Embryonic facial prominence (tissue), 1 donor: ENCODE data around the gene MIOX.
"Not testable (repeated sequence)": the region's sequence is repeated elsewhere in the genome, so short reads cannot be mapped to it uniquely, and the experiment has no call there.

ENCODE experiments used
- DNase-seq: peaks from one replicate; pipeline ENCODE4 v3.0.0-alpha.2; 2016; ENCODE audit errors: extremely low spot score

Gene MIOX

DNA sequence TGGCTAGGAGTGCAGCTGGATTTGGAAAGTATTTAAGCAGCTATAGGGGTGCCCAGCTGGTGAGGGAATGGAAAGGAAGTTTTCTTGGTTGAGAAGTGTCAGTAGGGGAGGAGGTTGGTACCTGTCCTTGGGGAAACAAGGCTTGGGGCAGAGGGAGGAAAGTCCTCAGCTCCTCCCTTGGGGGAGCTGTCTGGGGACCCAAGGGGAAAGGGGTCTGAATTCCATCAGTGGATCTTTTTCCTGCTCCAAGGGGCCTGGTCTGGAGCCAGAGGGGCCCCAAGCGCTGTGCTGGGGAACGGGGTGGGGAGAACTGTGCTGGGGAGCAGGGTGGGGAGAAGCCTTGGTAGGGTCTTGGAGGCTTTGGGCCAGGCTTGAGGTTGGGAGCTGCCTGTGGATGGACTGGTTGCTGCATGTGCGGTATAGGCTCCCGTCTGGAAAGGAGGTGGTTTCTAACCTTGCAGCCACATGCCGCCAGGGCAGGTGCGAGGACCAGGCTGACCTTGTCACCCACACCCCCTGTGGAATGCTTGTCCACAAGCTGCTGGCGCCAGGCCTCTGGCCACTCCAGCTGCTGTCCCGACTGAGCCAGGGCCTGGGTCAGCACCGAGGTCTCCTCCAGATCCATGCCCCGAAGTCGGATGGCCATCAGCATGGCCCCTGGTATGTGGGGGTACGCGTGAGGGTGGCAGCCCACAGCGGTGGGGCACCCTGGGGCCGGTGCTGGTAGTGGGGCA, 42.2 kb downstream of the MIOX start:
- no peak for DNase-seq

DNA sequence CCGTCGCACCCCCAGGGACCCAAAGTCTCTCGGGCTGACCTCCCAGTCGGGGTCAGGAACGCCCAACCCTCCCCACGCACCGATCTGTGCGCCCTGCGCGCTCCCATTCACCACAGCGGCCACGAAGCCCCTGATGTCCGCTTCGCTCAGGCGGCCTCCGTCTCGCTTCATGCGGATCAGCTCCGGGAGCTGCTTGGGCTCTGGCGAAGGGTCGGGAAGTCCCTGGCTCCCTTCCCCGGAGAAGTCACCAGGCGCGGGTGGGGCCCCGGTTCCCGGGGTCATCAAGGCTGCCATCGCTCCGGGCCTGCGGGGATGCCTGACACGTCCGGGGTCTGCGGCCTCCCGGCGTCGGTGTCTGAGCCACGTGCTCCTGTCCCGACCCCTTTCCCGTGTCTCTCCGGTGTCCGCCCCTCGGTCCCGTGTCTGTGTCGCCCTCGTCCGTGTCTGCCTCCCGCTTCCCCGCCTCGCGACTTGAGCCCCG, 42.8 kb downstream of the MIOX start:
- no peak for DNase-seq

DNA sequence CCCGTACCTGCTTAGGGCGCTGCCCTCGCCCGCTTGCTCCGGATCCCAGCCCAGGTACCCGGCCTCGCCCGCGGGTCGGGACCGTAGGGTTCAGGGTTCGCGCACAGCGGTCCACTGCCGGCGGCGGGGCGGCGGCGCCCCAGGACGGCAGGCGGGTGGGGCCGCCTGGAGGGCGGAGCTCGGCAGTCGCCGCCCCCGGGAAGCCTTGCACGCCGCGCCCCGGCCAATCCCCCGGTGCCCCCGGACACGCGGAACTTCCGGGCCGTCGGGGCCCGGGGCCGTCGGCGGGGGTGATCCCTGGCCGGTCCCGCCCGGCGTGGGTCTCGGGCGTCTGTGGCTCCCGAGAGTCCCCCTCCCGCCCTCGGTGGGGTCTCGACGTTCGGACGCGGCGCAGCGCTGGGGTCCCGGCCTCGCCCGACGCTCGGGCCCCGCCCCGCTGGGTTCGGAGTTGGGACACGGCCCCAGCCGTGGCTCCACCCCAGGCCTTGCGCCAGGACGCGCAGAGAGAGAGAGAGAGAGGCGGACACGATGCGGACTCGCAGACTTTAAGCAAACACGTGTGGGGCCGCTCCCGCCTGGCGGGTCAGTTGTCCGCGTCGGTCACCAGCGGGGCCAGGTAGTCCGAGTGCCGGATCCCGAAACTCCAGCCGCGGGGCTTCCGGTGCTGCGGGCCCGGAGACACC, 43.4 kb downstream of the MIOX start, which contains the start of gene TYMP:
TSS of gene TYMP (minus strand) at position 116 of the 683 bp plus-strand sequence. CDS start 303 bp downstream, outside the sequence.
- DNase-seq = no peak

DNA sequence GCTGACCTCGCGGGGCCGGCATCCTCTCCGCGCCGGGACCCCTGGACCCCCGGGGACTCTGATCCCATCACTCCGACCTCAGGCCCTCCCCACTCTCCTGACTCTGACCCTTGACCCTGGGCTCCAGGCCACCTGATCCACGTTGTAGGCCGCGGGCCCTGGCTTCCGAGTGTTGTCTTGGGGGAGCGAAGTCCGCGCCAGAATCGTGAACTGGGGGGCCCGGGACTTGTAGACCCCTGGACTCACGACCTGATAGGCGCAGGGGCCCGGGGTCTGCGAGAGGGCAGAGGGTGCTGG, 43.9 kb downstream of the MIOX start:
- no peak for DNase-seq

DNA sequence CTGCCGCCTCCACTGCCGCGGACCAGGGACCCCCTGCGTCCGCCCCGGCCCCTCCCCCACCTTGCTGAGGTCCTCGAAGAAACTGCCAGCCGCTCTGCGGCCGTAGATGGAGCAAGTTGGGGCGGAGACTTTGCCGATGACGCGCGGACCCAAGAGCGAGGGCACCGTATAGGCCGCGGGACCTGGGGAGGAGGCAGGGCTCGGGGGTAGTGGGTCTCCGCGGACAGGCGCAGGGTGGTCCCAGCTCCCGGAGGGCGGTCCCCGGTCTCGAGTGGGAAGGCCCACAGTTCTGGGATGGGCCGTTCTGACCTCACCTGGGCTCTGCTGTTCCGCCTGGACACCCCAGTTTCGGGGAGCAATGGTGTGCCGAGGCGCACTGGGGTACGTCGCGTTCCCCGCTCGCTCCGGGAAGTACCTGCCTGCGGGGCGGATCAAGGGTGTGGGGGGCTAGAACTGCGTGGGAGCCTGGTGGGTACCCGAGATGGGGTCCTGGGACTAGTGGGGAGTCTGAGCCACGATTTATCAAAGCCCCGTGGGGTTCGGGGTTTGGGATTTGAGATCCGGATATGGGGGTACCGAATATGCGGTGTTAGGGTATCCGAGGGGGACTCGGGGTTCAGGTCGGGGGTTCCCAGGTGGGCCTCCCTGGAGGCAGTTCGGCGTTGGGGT, 44.4 kb downstream of the MIOX start:
- no peak for DNase-seq

DNA sequence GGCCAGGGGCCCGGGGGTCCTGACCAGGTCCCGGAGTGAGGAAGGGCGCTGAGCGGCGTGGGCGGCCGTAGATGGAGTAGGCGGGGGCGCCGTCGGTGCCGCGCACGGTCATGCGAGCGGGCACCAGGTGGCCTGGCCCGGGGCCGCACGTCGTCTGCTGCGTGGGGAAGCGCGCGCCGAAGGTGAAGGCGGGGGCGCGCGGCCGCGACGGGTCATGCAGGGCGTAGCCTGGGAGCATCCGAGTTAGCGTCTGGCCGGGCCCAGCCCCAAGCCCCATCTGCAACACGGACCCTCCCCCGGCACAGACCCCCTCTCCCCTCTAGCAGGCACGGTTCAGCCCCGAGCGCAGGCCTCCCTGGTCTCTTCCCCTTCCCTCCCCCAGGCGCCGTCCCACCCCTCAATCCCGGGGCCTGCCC, 44.9 kb downstream of the MIOX start:
- no peak for DNase-seq

DNA sequence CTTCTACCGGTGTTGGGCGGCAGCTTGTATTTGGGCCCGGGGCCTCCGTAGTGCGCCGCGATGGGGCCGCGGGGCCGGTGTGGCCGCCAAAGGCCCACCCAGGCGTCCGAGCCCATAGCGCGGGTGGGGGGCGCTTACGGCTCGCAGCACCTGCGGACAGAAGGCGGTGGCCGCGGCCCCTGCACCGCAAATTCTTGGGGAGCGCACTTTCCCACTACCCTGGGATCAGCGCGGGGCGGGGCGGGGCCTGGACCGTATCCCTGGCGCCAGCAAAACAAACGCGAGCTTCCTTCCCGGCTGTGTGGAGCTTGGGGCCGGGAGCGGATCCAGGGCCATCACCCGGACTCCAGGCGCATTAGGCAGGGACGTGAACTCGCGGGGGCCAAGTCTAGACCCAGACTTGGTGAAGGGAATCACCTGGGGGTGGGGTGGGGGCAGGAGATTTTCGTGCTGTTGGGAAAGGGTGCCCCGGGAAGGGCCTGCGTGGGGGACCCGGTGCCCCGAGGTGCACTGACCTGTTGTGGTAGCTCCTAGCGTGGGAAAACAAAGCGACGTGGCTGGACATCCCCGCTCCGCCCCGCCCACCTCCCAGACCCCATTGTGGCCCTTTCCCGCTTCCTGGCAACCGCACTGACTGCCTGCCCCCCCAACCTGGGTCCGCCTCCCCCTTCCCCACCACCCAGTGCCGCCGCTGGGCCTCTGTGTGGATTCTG, 45.5 kb downstream of the MIOX start:
- DNase-seq = no peak

DNA sequence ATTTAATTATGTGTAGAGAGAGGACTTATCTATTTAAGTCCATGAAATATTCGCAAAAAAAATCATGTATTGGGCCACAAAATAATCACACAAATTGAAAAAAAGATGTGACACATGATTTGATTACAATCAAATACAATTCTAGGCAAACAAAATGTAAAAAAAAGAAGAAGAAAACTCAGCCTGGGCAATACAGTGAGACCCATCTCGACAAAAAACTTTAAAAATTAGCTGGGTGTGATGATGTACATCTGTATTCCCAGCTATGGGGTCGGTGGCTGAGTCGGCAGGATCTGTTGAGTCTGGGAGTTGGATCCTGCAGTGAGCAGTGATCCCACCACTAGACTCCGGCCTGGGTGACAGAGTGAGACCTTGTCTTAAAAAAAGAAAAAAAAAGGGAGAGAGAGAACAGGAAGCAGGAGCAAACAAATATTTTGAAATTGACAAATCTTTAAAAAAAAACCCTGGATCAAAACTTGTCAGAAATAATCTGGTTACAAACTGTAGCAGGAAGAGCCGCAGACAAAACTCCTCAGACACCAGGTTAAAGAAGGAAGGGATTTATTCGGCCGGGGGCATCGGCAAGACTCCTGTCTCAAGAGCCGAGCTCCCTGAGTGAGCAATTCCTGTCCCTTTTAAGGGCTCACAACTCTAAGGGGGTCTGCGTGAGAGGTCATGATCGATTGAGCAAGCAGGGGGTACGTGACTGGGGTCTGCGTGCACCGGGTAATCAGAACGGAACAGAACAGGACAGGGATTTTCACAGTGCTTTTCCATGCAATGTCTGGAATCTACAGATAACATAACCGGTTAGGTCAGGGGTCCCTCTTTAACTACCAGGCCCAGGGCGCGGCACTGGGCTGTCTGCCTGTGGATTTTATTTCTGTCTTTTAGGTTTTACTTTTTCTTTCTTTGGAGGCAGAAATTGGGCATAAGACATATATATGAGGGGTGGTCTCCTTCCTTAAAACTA, 46.5 kb downstream of the MIOX start:
- DNase-seq = no peak

DNA sequence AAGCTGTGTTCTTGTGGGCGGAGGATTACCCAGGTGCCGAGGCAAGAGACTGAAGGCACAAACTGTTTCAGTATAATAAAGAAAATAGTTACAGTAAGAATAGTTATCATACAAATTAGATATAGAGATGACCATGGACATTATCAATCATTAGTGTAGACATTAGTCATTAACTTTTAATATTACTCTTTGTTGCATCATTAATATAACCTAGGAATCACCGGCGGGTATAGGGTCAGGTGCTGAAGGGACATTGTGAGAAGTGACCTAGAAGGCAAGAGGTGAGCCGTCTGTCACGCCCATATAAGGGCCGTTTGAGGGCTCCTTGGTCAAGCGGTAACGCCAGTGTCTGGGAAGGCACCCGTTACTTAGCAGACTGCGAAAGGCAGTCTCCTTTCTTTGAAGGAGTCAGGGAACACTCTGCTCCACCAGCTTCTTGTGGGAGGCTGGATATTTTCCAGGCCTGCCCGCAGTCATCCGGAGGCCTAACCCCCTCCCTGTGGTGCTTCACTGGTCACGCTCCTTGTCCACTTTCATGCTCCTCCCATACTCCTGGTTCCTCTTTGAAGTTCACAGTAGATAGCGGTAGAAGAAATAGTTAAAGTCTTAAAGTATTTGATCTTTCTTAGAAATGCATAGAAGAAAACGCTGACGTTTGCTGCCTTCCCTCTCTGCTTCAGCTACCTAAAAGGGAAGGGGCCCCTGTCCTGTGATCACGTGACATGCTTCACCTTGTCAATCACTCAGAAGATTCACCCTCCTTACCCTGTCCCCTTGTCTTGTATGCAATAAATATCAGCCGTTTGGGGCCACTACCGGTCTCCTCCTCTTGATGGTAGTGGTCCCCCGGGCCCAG, 47.4 kb downstream of the MIOX start:
- not testable (repeated sequence) for DNase-seq

DNA sequence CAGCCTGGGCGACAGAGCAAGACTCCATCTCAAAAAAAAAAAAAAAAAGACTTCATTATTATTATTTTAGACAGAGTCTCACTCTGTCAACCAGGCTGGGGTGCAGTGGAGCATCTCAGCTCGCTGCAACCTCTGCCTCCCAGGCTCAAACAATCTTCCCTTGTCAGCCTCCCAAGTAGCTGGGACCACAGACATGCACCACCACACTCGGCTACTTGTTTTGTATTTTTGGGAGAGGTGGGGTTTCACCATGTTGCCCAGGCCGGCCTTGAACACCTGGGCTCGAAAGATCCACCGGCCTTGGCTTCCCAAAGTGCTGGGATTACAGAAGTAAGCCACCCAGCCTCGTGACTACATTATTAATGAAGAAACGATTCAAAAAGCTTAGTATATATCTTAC, 48.5 kb downstream of the MIOX start:
- DNase-seq = no peak

DNA sequence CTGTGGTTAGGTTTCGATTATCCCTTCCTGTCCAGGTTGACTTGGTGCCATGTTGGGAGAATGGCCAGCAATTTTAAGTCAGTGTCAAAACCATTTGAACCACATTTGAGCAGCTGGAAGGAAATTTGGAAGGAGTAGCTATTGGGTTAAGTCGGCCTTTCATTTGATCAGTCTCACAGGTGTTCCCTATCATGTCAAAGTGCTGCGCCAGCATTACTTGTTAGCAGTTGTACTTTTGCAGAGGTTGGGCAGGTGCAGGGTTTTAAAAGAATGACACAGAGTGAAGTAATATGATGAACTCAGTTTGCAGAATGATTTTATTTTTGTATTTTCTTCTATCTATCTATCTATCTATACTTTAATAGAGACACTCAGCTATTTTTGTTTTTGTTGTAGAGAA, 49.6 kb downstream of the MIOX start:
- DNase-seq = no peak

DNA sequence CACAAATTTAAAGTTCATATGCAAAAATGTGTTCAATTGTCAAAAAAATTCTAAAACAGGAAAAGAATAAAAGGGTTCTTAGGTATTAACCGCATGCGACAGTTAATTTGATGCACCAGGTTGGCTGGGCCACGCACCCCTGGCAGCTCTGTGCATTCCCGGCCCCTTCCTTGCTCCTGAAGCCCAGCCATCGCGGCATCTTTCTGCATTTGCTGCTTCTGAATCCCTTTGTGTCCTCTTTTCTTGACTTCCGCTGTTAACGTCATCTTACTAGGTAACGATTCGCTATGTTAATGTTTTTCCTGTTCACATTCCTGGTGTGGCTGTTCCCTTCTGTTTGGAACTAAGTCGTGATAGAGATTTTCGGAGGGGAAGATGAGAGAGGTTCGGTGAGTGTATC, 51.1 kb downstream of the MIOX start:
- no peak for DNase-seq
